HEK293T (cell line): ENCODE results near the gene SHISA7.

Experiments used
- BHLHE40 ChIP-seq: fragments of 450-650 bp; IDR thresholded peaks from 2 replicates; pipeline ENCODE4 v1.6.1; 2016; ENCODE audit warnings: mild to moderate bottlenecking, moderate library complexity, borderline replicate concordance
- ZNF384 ChIP-seq: fragments of 450-650 bp; IDR thresholded peaks from 2 replicates; pipeline ENCODE4 v1.6.1; 2016

- no peak for TF ChIP-seq BHLHE40
- no peak for TF ChIP-seq ZNF384
These were observed 40.0 kb upstream of the SHISA7 start for GRCh38 chr19:55482967-55483705.
